GM19239 (cell line): ENCODE results near the gene MAP3K2.

Experiments used
- DNase-seq: peaks from one replicate; pipeline ENCODE4 v3.0.0; 2011; ENCODE audit warnings: low spot score; ENCODE audit not compliant: insufficient read length
- FAIRE-seq: peaks from 2 replicates; lab custom pipeline; 2011; peaks lifted over from hg19 to GRCh38; lab: Jason Lieb, UNC

The MAP3K2 gene

DNA sequence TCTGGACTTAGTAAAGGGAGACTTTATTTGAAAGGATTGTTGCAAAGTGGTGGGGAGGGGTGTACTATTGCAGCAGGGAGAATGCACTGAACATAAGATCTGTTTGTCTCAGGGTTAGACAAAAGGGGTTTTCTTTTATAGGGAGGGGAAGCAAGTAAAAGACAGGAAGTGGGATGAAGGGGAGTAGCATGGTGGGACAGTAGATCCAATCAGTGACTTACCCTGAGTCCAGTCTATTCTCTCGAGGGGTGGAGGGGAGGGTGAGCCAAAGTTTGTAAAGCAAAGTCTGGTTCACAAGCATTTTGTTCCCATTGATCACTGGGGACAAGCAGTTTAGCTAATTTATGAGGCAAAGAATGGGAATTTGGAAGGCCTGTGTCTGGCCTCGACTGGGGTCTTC is 132.6 kb downstream of the MAP3K2 start:
- FAIRE-seq = peak; percentile 33
- no peak for DNase-seq

DNA sequence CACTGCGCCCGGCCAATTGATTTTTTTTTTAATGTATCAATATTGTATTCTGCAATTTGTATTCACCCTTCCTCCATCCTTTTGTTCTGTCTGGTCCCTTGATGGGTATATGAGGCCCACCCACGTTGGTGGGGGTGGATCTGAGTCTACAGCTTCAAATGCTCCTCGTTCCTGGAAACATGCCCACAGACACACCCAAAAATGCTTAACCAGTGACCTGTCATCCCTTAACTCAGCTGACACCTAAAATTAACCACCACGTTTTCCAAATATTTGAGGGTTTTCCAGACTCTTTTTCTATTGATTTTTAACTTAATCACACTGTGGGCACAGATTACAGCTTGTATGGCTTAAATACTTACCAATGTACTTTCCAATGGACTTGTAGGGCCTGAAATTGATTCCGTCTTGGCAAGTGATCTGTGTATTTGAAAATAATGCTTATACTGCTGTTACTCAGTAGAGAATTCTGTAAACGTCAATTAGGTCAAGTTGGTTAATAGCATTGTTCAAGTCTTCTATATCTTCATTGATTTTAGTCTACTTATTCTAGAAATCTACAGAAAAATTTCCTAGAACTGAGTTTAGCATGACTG is 133.3 kb downstream of the MAP3K2 start:
- no peak for DNase-seq
- no peak for FAIRE-seq
